H1 (cell line): Measurements from ENCODE around the gene LCE3E. TPM values are rescaled to one million over a fixed set of nuclear protein-coding genes. Genes with fewer than 3 reads are reported as not detected.

ENCODE experiments used
- polyA plus RNA-seq, 7 experiments: library from polyadenylated mRNA; depleted of rRNA in 3 of 7; stranded (reverse) in 5 of 7; unstranded in 2 of 7; fragments of >200 nt in 5 of 7; fragments of 200-250 nt in 2 of 7; gene quantifications; 1 replicate in 5 of 7; 2 replicates in 1 of 7; 4 replicates in 1 of 7; pipeline versions ENCODE4 v1.2.1 to v1.2.3, GENCODE V29; 2011 to 2013; ENCODE audit warnings: missing spikeins in 2 of 7, mixed read lengths in 2 of 7
- total RNA-seq: library from RNA; stranded (reverse); fragmentation: NEBNext Ultra II Directional; extraction: Animal tissue kit (Norgen Biotek cat#: 25700); gene quantifications from 2 replicates; pipeline ENCODE4 v1.2.1, GENCODE V29; 2021
- TF ChIP-seq, protein P1 (sequence below): fragments of 300-600 bp; sonication (generic); IDR thresholded peaks from 2 replicates; pipeline ENCODE4 v1.7.1; 2012; ENCODE audit warnings: low read length, moderate library complexity, mild to moderate bottlenecking, inconsistent platforms; ENCODE audit not compliant: insufficient replicate concordance

LCE3E gene
- total and polyA plus RNA-seq, 2 of the 8 experiments (the other 6 are each of a cell fraction or from before 2014, with no cell fraction given) = not detected

DNA sequence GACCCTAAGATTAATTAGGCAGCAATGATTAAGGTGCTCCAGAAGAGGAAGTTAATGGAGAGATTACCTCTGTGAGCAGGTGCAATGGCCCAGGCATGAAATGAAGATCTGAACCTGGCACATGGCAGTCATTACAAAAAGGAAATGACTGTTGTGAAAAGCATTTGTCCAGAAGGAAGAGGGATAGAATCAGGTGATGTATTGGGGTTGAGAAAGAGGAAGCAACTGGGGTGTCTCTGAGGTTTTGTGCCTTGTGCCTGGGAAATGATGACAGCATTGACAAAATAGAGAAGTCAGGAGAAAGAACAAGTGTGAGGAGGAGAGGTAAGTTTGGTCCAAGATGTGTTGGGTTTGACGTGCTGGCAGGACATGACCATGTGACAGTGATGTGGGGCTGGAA lies 46.7 kb downstream of the LCE3E start (continued):
- TF ChIP-seq, protein P1, sequence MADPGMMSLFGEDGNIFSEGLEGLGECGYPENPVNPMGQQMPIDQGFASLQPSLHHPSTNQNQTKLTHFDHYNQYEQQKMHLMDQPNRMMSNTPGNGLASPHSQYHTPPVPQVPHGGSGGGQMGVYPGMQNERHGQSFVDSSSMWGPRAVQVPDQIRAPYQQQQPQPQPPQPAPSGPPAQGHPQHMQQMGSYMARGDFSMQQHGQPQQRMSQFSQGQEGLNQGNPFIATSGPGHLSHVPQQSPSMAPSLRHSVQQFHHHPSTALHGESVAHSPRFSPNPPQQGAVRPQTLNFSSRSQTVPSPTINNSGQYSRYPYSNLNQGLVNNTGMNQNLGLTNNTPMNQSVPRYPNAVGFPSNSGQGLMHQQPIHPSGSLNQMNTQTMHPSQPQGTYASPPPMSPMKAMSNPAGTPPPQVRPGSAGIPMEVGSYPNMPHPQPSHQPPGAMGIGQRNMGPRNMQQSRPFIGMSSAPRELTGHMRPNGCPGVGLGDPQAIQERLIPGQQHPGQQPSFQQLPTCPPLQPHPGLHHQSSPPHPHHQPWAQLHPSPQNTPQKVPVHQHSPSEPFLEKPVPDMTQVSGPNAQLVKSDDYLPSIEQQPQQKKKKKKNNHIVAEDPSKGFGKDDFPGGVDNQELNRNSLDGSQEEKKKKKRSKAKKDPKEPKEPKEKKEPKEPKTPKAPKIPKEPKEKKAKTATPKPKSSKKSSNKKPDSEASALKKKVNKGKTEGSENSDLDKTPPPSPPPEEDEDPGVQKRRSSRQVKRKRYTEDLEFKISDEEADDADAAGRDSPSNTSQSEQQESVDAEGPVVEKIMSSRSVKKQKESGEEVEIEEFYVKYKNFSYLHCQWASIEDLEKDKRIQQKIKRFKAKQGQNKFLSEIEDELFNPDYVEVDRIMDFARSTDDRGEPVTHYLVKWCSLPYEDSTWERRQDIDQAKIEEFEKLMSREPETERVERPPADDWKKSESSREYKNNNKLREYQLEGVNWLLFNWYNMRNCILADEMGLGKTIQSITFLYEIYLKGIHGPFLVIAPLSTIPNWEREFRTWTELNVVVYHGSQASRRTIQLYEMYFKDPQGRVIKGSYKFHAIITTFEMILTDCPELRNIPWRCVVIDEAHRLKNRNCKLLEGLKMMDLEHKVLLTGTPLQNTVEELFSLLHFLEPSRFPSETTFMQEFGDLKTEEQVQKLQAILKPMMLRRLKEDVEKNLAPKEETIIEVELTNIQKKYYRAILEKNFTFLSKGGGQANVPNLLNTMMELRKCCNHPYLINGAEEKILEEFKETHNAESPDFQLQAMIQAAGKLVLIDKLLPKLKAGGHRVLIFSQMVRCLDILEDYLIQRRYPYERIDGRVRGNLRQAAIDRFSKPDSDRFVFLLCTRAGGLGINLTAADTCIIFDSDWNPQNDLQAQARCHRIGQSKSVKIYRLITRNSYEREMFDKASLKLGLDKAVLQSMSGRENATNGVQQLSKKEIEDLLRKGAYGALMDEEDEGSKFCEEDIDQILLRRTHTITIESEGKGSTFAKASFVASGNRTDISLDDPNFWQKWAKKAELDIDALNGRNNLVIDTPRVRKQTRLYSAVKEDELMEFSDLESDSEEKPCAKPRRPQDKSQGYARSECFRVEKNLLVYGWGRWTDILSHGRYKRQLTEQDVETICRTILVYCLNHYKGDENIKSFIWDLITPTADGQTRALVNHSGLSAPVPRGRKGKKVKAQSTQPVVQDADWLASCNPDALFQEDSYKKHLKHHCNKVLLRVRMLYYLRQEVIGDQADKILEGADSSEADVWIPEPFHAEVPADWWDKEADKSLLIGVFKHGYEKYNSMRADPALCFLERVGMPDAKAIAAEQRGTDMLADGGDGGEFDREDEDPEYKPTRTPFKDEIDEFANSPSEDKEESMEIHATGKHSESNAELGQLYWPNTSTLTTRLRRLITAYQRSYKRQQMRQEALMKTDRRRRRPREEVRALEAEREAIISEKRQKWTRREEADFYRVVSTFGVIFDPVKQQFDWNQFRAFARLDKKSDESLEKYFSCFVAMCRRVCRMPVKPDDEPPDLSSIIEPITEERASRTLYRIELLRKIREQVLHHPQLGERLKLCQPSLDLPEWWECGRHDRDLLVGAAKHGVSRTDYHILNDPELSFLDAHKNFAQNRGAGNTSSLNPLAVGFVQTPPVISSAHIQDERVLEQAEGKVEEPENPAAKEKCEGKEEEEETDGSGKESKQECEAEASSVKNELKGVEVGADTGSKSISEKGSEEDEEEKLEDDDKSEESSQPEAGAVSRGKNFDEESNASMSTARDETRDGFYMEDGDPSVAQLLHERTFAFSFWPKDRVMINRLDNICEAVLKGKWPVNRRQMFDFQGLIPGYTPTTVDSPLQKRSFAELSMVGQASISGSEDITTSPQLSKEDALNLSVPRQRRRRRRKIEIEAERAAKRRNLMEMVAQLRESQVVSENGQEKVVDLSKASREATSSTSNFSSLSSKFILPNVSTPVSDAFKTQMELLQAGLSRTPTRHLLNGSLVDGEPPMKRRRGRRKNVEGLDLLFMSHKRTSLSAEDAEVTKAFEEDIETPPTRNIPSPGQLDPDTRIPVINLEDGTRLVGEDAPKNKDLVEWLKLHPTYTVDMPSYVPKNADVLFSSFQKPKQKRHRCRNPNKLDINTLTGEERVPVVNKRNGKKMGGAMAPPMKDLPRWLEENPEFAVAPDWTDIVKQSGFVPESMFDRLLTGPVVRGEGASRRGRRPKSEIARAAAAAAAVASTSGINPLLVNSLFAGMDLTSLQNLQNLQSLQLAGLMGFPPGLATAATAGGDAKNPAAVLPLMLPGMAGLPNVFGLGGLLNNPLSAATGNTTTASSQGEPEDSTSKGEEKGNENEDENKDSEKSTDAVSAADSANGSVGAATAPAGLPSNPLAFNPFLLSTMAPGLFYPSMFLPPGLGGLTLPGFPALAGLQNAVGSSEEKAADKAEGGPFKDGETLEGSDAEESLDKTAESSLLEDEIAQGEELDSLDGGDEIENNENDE = no peak
